Kidney epithelial cell (primary cell): ENCODE measurements around the gene GCAT. TPM values are rescaled to one million over a fixed set of nuclear protein-coding genes. Genes with fewer than 3 reads are reported as not detected.

Experiments
- DNase-seq: peaks from one replicate; pipeline ENCODE4 v3.0.0-alpha.2; 2010; ENCODE audit warnings: low read depth
- H3K27me3 ChIP-seq: 2 replicates; pipeline ENCODE4 v1.6.0; 2011; ENCODE audit warnings: low read length; ENCODE audit not compliant: control insufficient read depth, insufficient read depth
- H3K36me3 ChIP-seq: 2 replicates; pipeline ENCODE4 v1.5.1; 2011; ENCODE audit warnings: low read length; ENCODE audit not compliant: control insufficient read depth, insufficient read depth
- H3K4me3 ChIP-seq: 2 replicates; pipeline ENCODE4 v1.5.1; 2011; ENCODE audit warnings: low read depth, mild to moderate bottlenecking, control low read depth, low read length
- total RNA-seq: library from RNA; depleted of rRNA; stranded (reverse); fragments of >200 nt; gene quantifications from 2 replicates; pipeline ENCODE4 v1.2.3, GENCODE V29; 2015
- TF ChIP-seq, protein P1 (sequence below): IDR thresholded peaks from 2 replicates; pipeline ENCODE4 v1.5.1; 2011; ENCODE audit warnings: mild to moderate bottlenecking, moderate library complexity, low read length, control low read depth, inconsistent platforms; ENCODE audit not compliant: insufficient read depth, poor library complexity, severe bottlenecking

The GCAT gene
- total RNA-seq, 1 donor from 2014 or later = 37.4 TPM

- DNase-seq = no peak
- TF ChIP-seq, protein P1, sequence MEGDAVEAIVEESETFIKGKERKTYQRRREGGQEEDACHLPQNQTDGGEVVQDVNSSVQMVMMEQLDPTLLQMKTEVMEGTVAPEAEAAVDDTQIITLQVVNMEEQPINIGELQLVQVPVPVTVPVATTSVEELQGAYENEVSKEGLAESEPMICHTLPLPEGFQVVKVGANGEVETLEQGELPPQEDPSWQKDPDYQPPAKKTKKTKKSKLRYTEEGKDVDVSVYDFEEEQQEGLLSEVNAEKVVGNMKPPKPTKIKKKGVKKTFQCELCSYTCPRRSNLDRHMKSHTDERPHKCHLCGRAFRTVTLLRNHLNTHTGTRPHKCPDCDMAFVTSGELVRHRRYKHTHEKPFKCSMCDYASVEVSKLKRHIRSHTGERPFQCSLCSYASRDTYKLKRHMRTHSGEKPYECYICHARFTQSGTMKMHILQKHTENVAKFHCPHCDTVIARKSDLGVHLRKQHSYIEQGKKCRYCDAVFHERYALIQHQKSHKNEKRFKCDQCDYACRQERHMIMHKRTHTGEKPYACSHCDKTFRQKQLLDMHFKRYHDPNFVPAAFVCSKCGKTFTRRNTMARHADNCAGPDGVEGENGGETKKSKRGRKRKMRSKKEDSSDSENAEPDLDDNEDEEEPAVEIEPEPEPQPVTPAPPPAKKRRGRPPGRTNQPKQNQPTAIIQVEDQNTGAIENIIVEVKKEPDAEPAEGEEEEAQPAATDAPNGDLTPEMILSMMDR = no peak
- Histone ChIP-seq H3K4me3 (no peak overlapping the region), H3K36me3 (no peaks in the 10 kb centered on the region), H3K27me3 (no peaks in the 10 kb centered on the region)
These were observed 53.2 kb downstream of the GCAT start for GRCh38 chr22:37860796-37861421.

- Histone ChIP-seq H3K36me3 (no peaks in the 10 kb centered on the region), H3K27me3 (no peaks in the 10 kb centered on the region), H3K4me3 (no peak overlapping the region)
- TF ChIP-seq, protein P1 = no peak
- no peak for DNase-seq
These were observed 55.0 kb downstream of the GCAT start for GRCh38 chr22:37862570-37863325.

DNA sequence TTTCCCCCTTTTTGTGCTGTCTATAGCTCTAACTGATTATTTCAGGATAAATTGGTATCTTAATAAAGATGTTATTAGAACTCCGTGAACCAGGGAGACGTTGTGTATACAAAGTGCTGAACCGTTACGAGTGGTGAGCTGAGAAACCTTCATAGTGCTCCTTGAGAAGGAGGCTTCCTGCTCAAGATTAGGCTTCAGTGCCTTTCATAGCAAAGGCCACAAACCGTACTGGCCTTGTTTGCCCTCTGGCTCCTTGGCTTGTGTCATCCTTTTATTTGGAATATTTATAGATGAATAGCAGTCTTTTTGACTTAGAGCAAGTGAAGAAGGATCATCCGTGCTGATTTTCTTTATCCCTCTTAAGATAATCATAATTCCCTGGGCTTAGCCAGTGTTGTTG lies 57.8 kb downstream of the GCAT start:
- no peak for DNase-seq
- H3K27me3 ChIP-seq = no peaks in the 10 kb centered on the region
- H3K4me3 ChIP-seq = no peak overlapping the region
- TF ChIP-seq, protein P1 = no peak
- H3K36me3 ChIP-seq = peaks cover 2% of the 10 kb centered on the region

Other genes starting within 250 kb of the GCAT start
- 98.1 and 150 TPM in 2 replicates for gene CDC42EP1, start 247.5 kb upstream of the GCAT start, total RNA-seq
- not detected in 2 replicates for gene LGALS2, start 227.8 kb upstream of the GCAT start, total RNA-seq
- 65.9 and 75.2 TPM in 2 replicates for gene GGA1, start 199.1 kb upstream of the GCAT start, total RNA-seq
- gene SH3BP1, start 168.3 kb upstream of the GCAT start, total RNA-seq = 5.0 and 10.4 TPM in 2 replicates
- 13.3 and 14.3 TPM in 2 replicates for gene PDXP, start 149.2 kb upstream of the GCAT start, total RNA-seq
- 500 and 806 TPM in 2 replicates for gene LGALS1, start 132.3 kb upstream of the GCAT start, total RNA-seq
- 46.2 and 59.0 TPM in 2 replicates for gene NOL12, start 121.6 kb upstream of the GCAT start, total RNA-seq
- 62.8 and 68.9 TPM in 2 replicates for gene TRIOBP, start 110.9 kb upstream of the GCAT start, total RNA-seq
- gene GALR3, start 15.4 kb downstream of the GCAT start, total RNA-seq = not detected in 2 replicates
- gene ANKRD54, start 36.4 kb downstream of the GCAT start, total RNA-seq = 28.6 and 45.0 TPM in 2 replicates
- 439 and 469 TPM in 2 replicates for gene EIF3L, start 41.5 kb downstream of the GCAT start, total RNA-seq
- 115 and 140 TPM in 2 replicates for gene MICALL1, start 98.4 kb downstream of the GCAT start, total RNA-seq
- gene C22orf23, start 145.7 kb downstream of the GCAT start, total RNA-seq = 0.75 TPM in 1 of 2 replicates, not detected in the other
- gene POLR2F, start 145.8 kb downstream of the GCAT start, total RNA-seq = 77.9 and 79.8 TPM in 2 replicates
- not detected in 2 replicates for gene SOX10, start 176.6 kb downstream of the GCAT start, total RNA-seq
- gene PICK1, start 249.5 kb downstream of the GCAT start, total RNA-seq = 53.9 and 55.6 TPM in 2 replicates